GM13977 (cell line): ENCODE measurements around the gene PLEKHG2.

ENCODE experiments used
- DNase-seq: peaks from one replicate; pipeline ENCODE4 v3.0.0; 2012; ENCODE audit warnings: low spot score
- in situ Hi-C: fragments of 300-500 bp; cut with MboI; formaldehyde crosslinking; loops from one replicate; pipeline ENCODE4 v1.12.0; 2022; ENCODE audit warnings: low sequenced_read_pairs, low pct_unique_long_range_greater_than_20kb, mixed read lengths, inconsistent platforms; ENCODE audit not compliant: unreplicated experiment
- TF ChIP-seq, protein P1 (sequence below): IDR thresholded peaks from 2 replicates; pipeline ENCODE4 v1.5.1; 2012; ENCODE audit warnings: mild to moderate bottlenecking, control low read depth; ENCODE audit not compliant: insufficient read depth; ENCODE audit errors: extremely low read depth, missing control alignments

PLEKHG2 gene

DNA sequence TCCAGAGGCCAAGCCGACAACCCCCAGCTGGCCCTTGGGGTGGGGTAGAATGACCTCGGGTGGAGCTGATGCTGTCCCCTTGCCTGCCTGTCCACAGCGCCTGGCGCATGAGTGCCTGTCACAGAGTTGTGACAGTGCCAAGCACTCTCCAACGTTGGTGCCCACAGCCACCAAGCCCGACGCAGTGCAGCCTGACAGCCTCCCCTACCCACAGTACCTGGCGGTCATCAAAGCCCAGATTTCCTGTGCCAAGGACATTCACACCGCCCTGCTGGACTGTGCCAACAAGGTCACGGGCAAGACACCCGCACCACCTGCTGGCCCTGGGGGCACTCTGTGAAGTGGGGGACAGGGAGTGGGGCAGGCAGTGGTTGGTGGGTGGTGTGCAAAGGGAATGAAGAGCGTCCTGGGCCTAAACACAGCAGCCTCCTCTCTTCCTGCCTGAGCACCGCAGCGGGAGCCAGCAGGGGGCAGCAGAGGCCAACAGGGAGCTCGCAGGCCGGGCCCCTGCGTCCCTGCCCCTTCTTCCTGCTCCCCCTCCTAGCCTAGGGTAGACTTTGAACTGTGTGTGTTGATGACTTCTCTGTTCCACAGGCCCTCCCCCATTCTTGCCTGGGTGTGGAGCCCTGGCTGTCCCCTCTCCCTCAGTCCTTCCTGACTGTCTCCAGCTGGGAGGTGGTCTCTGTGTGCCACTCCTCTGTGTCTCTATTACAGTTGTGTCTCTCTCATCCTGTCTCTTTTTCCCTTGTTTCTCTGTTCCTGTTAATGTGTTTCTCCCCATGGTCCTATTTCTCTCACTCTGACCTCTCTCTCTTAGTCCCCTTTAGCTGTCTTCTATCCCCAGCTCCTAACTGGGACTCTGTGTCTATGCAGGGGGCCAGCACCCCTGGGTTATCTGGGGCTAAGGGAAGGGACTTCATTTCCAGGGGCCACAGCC, 14.8 kb upstream of the PLEKHG2 start:
- in situ Hi-C loops: no loop called here
- peak; percentile 87 for DNase-seq
- TF ChIP-seq, protein P1, sequence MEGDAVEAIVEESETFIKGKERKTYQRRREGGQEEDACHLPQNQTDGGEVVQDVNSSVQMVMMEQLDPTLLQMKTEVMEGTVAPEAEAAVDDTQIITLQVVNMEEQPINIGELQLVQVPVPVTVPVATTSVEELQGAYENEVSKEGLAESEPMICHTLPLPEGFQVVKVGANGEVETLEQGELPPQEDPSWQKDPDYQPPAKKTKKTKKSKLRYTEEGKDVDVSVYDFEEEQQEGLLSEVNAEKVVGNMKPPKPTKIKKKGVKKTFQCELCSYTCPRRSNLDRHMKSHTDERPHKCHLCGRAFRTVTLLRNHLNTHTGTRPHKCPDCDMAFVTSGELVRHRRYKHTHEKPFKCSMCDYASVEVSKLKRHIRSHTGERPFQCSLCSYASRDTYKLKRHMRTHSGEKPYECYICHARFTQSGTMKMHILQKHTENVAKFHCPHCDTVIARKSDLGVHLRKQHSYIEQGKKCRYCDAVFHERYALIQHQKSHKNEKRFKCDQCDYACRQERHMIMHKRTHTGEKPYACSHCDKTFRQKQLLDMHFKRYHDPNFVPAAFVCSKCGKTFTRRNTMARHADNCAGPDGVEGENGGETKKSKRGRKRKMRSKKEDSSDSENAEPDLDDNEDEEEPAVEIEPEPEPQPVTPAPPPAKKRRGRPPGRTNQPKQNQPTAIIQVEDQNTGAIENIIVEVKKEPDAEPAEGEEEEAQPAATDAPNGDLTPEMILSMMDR: peak; percentile 98

DNA sequence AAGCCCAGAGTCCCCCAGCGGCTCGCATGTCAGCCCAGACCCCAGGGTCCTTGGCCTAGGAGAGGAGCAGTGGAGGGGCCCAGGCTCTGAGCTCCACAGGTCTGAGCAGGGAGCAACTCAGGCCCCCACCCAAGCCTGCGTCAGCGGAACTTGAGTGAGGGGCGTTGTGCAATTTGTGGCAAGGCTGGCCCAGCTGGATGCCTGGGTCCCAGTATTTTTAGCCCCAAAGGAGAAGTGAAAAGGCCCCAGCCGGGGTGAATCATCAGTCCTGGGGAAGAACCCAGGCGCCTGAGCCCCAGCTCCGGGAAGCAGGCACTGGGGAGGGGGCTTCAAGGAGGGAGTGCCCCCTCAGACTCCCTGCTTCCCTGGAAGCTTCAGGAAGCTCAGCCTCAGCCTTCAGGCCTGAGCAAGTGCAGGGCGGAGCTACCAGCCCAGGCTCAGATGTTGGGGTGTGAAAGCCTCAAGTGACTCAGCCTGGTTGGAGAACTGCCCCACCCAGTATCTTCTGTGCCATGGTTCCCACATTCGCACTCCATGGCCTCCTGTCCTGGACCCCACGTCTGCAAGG, 14.1 kb upstream of the PLEKHG2 start:
- in situ Hi-C loops: no loop called here
- DNase-seq: no peak
- TF ChIP-seq, protein P1: no peak

DNA sequence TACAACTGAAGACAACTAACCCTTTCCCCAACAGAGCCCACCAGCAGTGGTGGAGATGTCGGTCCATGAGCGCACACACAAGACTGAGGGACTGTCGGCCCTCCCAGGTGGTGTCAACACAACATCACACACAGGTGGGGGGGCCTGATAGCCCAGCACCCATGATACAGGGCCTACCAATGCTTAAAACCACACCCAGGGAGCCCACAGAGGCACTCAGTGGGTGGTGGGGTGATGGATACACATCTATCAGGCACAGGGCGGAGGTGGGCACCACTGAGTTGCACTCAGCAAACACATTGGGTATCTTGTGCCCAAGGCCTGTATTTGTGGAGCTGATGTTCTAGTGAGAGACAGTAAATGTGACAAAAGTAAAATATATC, 12.8 kb upstream of the PLEKHG2 start:
- in situ Hi-C loops: no loop called here
- TF ChIP-seq, protein P1: no peak
- no peak for DNase-seq

DNA sequence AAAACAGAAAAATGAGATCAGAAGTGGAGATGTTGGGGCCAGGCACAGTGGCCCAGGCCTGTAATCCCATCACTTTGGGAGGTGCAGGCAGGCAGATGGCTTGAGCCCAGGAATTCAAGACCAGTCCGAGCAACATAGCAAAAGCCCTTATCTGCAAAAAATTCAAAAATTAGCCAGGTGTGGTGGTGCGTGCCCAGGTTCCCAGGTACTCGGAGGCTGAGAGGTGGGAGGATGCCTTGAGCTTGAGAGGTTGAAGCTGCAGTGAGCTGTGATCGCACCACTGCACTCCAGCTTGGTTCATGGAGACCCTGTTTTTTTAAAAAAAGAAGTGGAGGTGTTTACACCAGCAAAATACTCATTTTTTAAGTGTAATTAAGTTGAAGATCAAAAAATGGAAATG, 12.4 kb upstream of the PLEKHG2 start:
- in situ Hi-C loops: no loop called here
- DNase-seq: no peak
- TF ChIP-seq, protein P1: no peak

DNA sequence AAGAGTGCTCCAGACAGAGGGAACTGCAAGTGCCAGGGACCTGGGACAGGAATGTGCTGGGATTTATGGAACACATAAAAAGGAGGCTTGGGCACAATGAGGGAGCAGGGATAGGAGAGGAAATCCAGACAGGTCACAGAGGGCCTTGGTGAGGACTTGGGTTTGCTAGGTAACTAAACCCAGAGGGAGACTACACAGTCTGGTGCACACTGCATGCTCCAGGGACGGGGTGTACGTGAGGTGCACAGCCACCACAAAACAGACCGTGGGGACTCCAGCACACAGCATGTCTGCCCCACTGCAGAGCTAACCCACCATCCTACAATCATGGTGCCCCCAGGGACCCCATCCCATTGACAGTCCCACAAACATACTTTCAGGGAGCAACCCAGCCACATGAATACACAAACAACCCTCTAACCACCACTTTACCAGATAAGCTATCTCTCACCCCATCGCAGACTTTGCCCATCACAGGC, 11.4 kb upstream of the PLEKHG2 start:
- TF ChIP-seq, protein P1: no peak
- in situ Hi-C loops: no loop called here
- no peak for DNase-seq

DNA sequence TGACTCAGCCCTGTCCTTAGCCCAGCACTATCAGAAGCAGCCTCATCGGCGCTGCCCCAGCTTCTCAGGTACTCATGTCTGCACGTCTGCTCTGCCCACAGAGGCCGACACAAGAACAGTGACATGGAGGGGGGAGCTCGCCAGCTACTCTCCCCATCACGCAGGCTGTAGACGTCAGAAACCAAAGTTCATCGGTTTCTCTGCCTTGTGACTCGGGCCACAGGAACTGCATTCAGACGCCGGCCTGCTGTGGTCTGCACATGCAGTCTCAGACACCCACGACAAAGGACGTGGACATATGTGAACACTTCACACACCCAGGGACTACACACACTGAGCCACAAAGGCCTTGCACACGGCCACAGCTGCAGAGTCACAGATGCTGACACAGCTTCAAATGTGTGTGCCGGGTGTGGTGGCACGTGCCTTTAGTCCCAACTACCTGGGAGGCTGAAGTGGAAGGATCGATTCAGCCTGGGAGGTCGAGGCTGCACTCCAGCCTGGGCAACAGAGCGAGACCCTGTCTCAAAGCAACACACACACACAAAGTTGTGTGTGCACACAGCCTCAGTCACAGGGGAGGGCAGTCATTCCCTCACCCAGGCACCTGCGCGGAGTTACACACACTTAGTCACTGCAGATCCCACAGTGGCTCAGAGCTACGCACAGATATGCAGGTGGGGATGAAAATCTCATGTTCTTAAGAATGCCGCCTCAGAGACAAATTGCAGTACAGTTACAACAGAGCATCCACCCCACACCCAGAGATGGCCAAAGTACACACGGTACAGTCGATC, 10.7 kb upstream of the PLEKHG2 start:
- DNase-seq: peak; percentile 74
- in situ Hi-C loops: no loop called here
- TF ChIP-seq, protein P1: no peak
